NOMO-1 (cell line): ENCODE results near the gene HMGN2.

Experiments
- DNase-seq, 2 experiments: peaks; one replicate each; lab custom pipeline; 2025; ENCODE audit not compliant: unreplicated experiment in 2 of 2; lab: John Stamatoyannopoulos, UW

Gene HMGN2

GRCh38 chr1:26472320-26472900 is at the start of gene HMGN2:
HMGN2 (plus strand) TSS chr1:26472440; CDS start chr1:26472613, 173 bp downstream.
- DNase-seq: peak; percentile 96 to 97

GRCh38 chr1:26429721-26430120 is 42.5 kb upstream of the HMGN2 start:
- no peak for DNase-seq

- DNase-seq: peak; percentile 97 to 98
Measured at GRCh38 chr1:26431979-26432695, 40.1 kb upstream of the HMGN2 start, which contains the start of gene DHDDS. DHDDS (plus strand) TSS chr1:26432321; CDS start chr1:26432946, 625 bp downstream.

GRCh38 chr1:26432793-26433192 is 39.4 kb upstream of the HMGN2 start:
- DNase-seq: no peak

- no peak for DNase-seq
Measured at GRCh38 chr1:26434161-26434752, 38.0 kb upstream of the HMGN2 start.

- DNase-seq: no peak
Measured at GRCh38 chr1:26438041-26438440, 34.2 kb upstream of the HMGN2 start.

- DNase-seq: no peak
Measured at GRCh38 chr1:26440259-26440658, 32.0 kb upstream of the HMGN2 start.

GRCh38 chr1:26449868-26450267 is 22.4 kb upstream of the HMGN2 start:
- no peak for DNase-seq

- no peak for DNase-seq
Measured at GRCh38 chr1:26450908-26451307, 21.3 kb upstream of the HMGN2 start.

GRCh38 chr1:26452459-26453183 is 19.6 kb upstream of the HMGN2 start:
- no peak for DNase-seq

- no peak for DNase-seq
Measured at GRCh38 chr1:26459148-26459547, 13.1 kb upstream of the HMGN2 start.

- DNase-seq: no peak
Measured at GRCh38 chr1:26459573-26460031, 12.6 kb upstream of the HMGN2 start.

GRCh38 chr1:26468911-26469310 is 3.3 kb upstream of the HMGN2 start:
- DNase-seq: no peak

- DNase-seq: no peak
Measured at GRCh38 chr1:26469558-26469957, 2.7 kb upstream of the HMGN2 start.

- DNase-seq: no peak
Measured at GRCh38 chr1:26470878-26471497, 1.3 kb upstream of the HMGN2 start.

GRCh38 chr1:26471498-26472319 is 531 bp upstream of the HMGN2 start:
- DNase-seq: peak; percentile 96 to 97

GRCh38 chr1:26472901-26473845 is 933 bp downstream of the HMGN2 start:
- DNase-seq: peak; percentile 78 to 95

- no peak for DNase-seq
Measured at GRCh38 chr1:26474818-26475217, 2.6 kb downstream of the HMGN2 start.

GRCh38 chr1:26475989-26476388 is 3.7 kb downstream of the HMGN2 start:
- DNase-seq: no peak
